Panc1 (cell line): ENCODE results near the gene RPS15. TPM values are rescaled to one million over a fixed set of nuclear protein-coding genes. Genes with fewer than 3 reads are reported as not detected.
A peak's percentile ranks its signal among the peaks of the same experiment; 100 is the strongest.

Source experiments
- ATAC-seq: fragments of 200-7000 bp; cut with Tn5 transposase; 2 replicates; pipeline ENCODE4 v1.9.1; 2020; ENCODE audit warnings: mild to moderate bottlenecking, moderate library complexity
- BruUV-seq: library from RNA; stranded (reverse); fragments of 400-500 nt; replicated peaks from 2 replicates; lab custom pipeline; 2021; lab: Mats Ljungman, UMichigan
- CTCF ChIA-PET: fragments of 300-600 bp; sonication (Branson Sonifier 250); formaldehyde crosslinking; loops from one replicate; lab custom pipeline; 2022; ENCODE audit warnings: antibody characterized with exemption; lab: Charles Lee
- POLR2A ChIA-PET: fragments of 300-600 bp; sonication (Branson Sonifier 250); formaldehyde crosslinking; loops from one replicate; lab custom pipeline; 2022; ENCODE audit warnings: antibody characterized with exemption; lab: Charles Lee
- DNase-seq: peaks from one replicate; pipeline ENCODE4 v3.0.0-alpha.2; 2010; ENCODE audit warnings: low read depth, low spot score
- H3K27ac ChIP-seq: 2 replicates; pipeline ENCODE4 v1.5.1; 2011; ENCODE audit warnings: mild to moderate bottlenecking, low read length, inconsistent platforms
- H3K27me3 ChIP-seq: fragments of 200-500 bp; sonication (Bioruptor generic); 2 replicates; pipeline ENCODE4 v1.6.0; 2014; ENCODE audit warnings: low read length, inconsistent platforms; ENCODE audit not compliant: control insufficient read depth, insufficient read depth
- H3K36me3 ChIP-seq: fragments of 200-500 bp; sonication (Bioruptor generic); 2 replicates; pipeline ENCODE4 v1.5.1; 2014; ENCODE audit warnings: inconsistent platforms, mild to moderate bottlenecking, low read length, moderate library complexity; ENCODE audit not compliant: control insufficient read depth, insufficient read depth
- H3K4me1 ChIP-seq: 2 replicates; pipeline ENCODE4 v1.5.1; 2011; ENCODE audit warnings: inconsistent platforms, mild to moderate bottlenecking, low read length, moderate library complexity; ENCODE audit not compliant: control insufficient read depth, insufficient read depth
- H3K4me3 ChIP-seq, 2 experiments: 2 replicates each; pipeline ENCODE4 v1.5.1; 2011 to 2012; ENCODE audit warnings: low read depth in 2 of 2, low read length in 2 of 2, mild to moderate bottlenecking in 2 of 2, inconsistent platforms in 1 of 2, moderate library complexity in 1 of 2
- H3K9me3 ChIP-seq: fragments of 200-500 bp; sonication (Bioruptor generic); 2 replicates; pipeline ENCODE4 v1.5.1; 2014; ENCODE audit warnings: low read depth, mild to moderate bottlenecking, inconsistent platforms, low read length, moderate library complexity; ENCODE audit not compliant: control insufficient read depth, insufficient read depth
- CTCF ChIP-seq: fragments of 450-650 bp; IDR thresholded peaks from 2 replicates; pipeline ENCODE4 v1.5.1; 2017; ENCODE audit warnings: mild to moderate bottlenecking
- POLR2AphosphoS5 ChIP-seq: IDR thresholded peaks from 2 replicates; pipeline ENCODE4 v1.6.1; 2012; ENCODE audit warnings: mild to moderate bottlenecking, low read depth, low read length, moderate library complexity
- REST ChIP-seq, 2 experiments: IDR thresholded peaks; 2 replicates each; pipeline ENCODE4 v1.6.1; 2011 to 2012; ENCODE audit warnings: low read depth in 2 of 2, control low read depth in 1 of 2, low read length in 1 of 2, mild to moderate bottlenecking in 1 of 2, moderate library complexity in 1 of 2; ENCODE audit not compliant: insufficient read depth in 1 of 2
- SIN3A ChIP-seq: IDR thresholded peaks from 2 replicates; pipeline ENCODE4 v1.6.1; 2012; ENCODE audit warnings: low read depth, mild to moderate bottlenecking, low read length, moderate library complexity, borderline replicate concordance; ENCODE audit not compliant: insufficient read depth
- TCF7L2 ChIP-seq: IDR thresholded peaks from 2 replicates; pipeline ENCODE4 v1.6.1; 2011; ENCODE audit warnings: mild to moderate bottlenecking, low read depth, low read length, inconsistent platforms
- in situ Hi-C: cut with HindIII; loops from 2 replicates; pipeline ENCODE4 v1.10.0; 2016; ENCODE audit warnings: low sequenced_read_pairs, low pct_unique_long_range_greater_than_20kb
- intact Hi-C: fragments of 100-400 bp; cut with micrococcal nuclease; formaldehyde crosslinking; loops from one replicate; pipeline ENCODE4 v1.10.0; 2022; ENCODE audit not compliant: unreplicated experiment
- total RNA-seq: library from RNA; stranded (reverse); gene quantifications from one replicate; pipeline ENCODE4 v1.2.1, GENCODE V29; 2021; ENCODE audit not compliant: unreplicated experiment

RPS15 gene
- total RNA-seq, 1 experiment from 2014 or later: 1,067 TPM

DNA sequence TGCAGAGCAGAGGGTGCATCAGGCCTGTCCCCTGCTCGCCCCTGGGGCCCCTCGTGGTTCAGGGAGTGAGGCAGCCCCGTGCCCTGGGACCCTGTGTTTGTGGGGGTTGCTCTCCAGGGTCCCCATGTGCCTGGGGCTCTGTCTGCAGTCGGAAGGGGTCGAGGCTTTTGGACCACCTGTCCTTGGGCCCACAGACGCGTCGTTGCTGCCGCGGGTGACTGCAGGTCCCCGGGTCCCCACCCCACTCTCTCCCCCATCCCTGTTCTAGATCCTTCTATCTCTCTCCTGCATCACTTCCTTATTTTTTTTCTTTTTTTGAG is 50.0 kb downstream of the RPS15 start:
- ATAC-seq: no peak
- H3K36me3 ChIP-seq: no peaks in the 10 kb centered on the region; the same call in 1 of the 2 replicates
- DNase-seq: no peak
- no peaks in the 10 kb centered on the region; the same call in 1 of the 2 replicates for H3K4me1 ChIP-seq
- no peak for TF ChIP-seq CTCF
- no peak for TF ChIP-seq REST (IDR thresholded peaks at IDR 0.05; ENCODE audit: insufficient read depth in 1 of 2, low read depth in 2 of 2, low read length in 1 of 2)
- TF ChIP-seq SIN3A: no peak
- no peak for TF ChIP-seq TCF7L2
- TF ChIP-seq POLR2AphosphoS5: no peak
- intact Hi-C loops: no loop called here
- no TSS peak for BruUV-seq
- in situ Hi-C loops: no loop called here
- ChIA-PET POLR2A (no interaction called here), CTCF (no interaction called here)
- no peaks in the 10 kb centered on the region for H3K9me3 ChIP-seq
- H3K27ac ChIP-seq: no peak overlapping the region
- no peak overlapping the region for H3K4me3 ChIP-seq
- no peaks in the 10 kb centered on the region for H3K27me3 ChIP-seq

DNA sequence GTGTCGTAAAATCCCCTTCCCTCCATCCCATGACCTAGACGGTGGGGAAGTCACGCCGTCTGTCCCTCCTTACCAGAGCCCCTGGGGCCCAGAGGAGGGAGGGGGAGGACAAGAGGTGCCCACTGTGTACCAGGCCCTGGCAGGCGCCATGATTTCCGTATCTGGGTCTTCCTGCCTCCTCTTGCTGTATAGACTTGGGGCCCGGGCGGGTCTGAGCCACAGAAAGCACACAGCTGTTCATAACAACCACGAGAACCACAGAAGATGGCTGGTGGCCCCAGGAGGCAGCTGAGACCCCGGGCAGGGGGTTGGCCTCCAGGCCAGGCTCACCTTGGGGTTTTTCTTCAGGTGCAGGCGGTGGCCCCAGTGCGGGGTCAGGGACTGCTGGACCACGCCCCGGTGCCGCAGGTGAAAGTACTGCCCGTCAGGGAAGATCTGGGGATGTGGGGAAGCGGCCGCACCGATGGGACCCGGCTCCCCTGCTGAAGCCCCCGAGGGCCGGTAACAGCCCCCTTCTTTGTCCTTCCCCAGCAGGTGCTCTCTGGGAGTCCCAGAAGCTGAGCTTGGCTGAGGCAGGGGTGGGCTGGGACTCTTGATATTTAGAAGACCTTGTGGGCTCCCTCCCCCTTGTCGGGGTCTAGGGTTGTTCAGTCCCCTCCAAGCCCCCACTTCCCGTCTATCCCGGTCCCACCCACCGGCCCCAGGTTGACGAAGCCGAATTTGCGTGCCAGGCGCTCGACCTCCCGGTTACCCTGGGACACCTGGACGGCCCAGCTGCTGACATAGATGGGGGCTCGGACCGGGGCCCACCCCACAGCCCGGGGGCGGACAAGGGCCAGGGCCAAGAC is 51.5 kb downstream of the RPS15 start:
- ATAC-seq (no peak), DNase-seq (no peak)
- no peaks in the 10 kb centered on the region for H3K9me3 ChIP-seq
- H3K27ac ChIP-seq: peak overlapping the region; percentile 79
- H3K4me1 ChIP-seq: no peaks in the 10 kb centered on the region; the same call in 1 of the 2 replicates
- POLR2A ChIA-PET: no interaction called here
- CTCF ChIA-PET: interaction anchor here (0.5 kb wide), 1 partner anchor 19 kb away, joined by 6 read pairs; no protein-coding TSS in a partner anchor
- TF ChIP-seq REST (IDR thresholded peaks at IDR 0.05; ENCODE audit: insufficient read depth in 1 of 2, low read depth in 2 of 2, low read length in 1 of 2) (no peak), CTCF (no peak), TCF7L2 (no peak), POLR2AphosphoS5 (no peak), SIN3A (no peak)
- H3K36me3 ChIP-seq: no peaks in the 10 kb centered on the region; the same call in 1 of the 2 replicates
- in situ Hi-C loops (no loop called here), intact Hi-C loops (no loop called here)
- H3K27me3 ChIP-seq: no peaks in the 10 kb centered on the region
- H3K4me3 ChIP-seq: peak overlapping the region; percentile 55 to 65
- BruUV-seq: no TSS peak
